ENCODE results near the gene STUM. TPM values are rescaled to one million over a fixed set of nuclear protein-coding genes. Genes with fewer than 3 reads are reported as not detected.

The STUM gene
- total and polyA plus RNA-seq, 10 of the 15 experiments (the other 5 are each of a cell fraction or from before 2014, with no cell fraction given) = under 0.01 to 0.15 (median 0.09) TPM; not detected in 5

- no peak for TF ChIP-seq MYC (IDR thresholded peaks at IDR 0.05; ENCODE audit: insufficient read depth, insufficient read length, insufficient replicate concordance, low read length, severe bottlenecking)
- Histone ChIP-seq H3K27me3 (replicated peaks in 1 of 2; ENCODE audit: control insufficient read depth in 2 of 2, insufficient read depth in 2 of 2, low read length in 1 of 2) (peaks cover 0 to 2% of the 10 kb centered on the region in 2 experiments; a peak in 1 of 4 replicates), H3K9me3 (replicated peaks; ENCODE audit: control insufficient read depth, insufficient read depth, low read length) (no peaks in the 10 kb centered on the region), H3K79me2 (ENCODE audit: control insufficient read depth, insufficient read depth, low read length) (no peaks in the 10 kb centered on the region), H3K4me3 (no peak overlapping the region), H3K4me2 (ENCODE audit: control insufficient read depth, insufficient read depth) (no peak overlapping the region), H3K27ac (ENCODE audit: control insufficient read depth, insufficient read depth) (no peak overlapping the region), H4K20me1 (ENCODE audit: control insufficient read depth, insufficient read depth) (no peaks in the 10 kb centered on the region), H3K36me3 (ENCODE audit: control insufficient read depth in 2 of 2, insufficient read depth in 2 of 2, low read length in 1 of 2) (no peaks in the 10 kb centered on the region), H3K9ac (ENCODE audit: control insufficient read depth, insufficient read depth, low read length) (no peak overlapping the region), H3K4me1 (ENCODE audit: control insufficient read depth, insufficient read depth, low read length) (no peaks in the 10 kb centered on the region), H2AFZ (ENCODE audit: control insufficient read depth, low read depth, low read length) (no peak overlapping the region)
- intact Hi-C loops (cut with micrococcal nuclease; ENCODE audit: unreplicated experiment) (no loop called here), in situ Hi-C loops (cut with MboI) (no loop called here)
- ChIA-PET POLR2A (no interaction called here), SMC1A (ENCODE audit: uncharacterized antibody, unreplicated experiment) (no interaction called here), RAD21 (ENCODE audit: unreplicated experiment) (no interaction called here), CTCF (no interaction called here)
- no peak for DNase-seq (ENCODE audit: low read depth, low spot score)
- 43% methylated on average over 21 of the region's 21 CpGs for WGBS (ENCODE audit: insufficient coverage, insufficient replicate concordance, low lambda C conversion rate, missing lambda C conversion rate)
- FAIRE-seq = no peak
- ATAC-seq = no peak
- no TSS peak for BruUV-seq (replicated peaks)
Measured at GRCh38 chr1:226574591-226575435, 26.2 kb downstream of the STUM start.

DNA sequence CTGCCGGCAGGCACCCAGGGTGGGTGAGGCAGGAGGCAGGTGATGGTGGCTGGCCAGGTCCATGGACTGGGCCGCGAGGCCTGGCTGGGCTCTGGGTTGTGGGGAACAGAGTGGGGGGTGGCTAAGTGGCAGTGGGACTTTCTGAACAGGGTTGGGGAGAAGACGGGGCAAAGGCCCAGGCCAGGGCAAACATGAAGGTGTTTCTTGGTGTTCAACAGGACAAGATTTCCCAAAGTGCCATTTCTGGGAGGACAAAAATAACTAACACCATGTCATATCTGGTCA, 26.8 kb downstream of the STUM start:
- ChIA-PET CTCF (no interaction called here), RAD21 (ENCODE audit: unreplicated experiment) (no interaction called here), SMC1A (ENCODE audit: uncharacterized antibody, unreplicated experiment) (no interaction called here), POLR2A (no interaction called here)
- H4K20me1 ChIP-seq (ENCODE audit: control insufficient read depth, insufficient read depth) = no peaks in the 10 kb centered on the region
- intact Hi-C loops (cut with micrococcal nuclease; ENCODE audit: unreplicated experiment) = no loop called here
- no peak overlapping the region for H3K27ac ChIP-seq (ENCODE audit: control insufficient read depth, insufficient read depth)
- no peaks in the 10 kb centered on the region for H3K4me1 ChIP-seq (ENCODE audit: control insufficient read depth, insufficient read depth, low read length)
- BruUV-seq (replicated peaks) = no TSS peak
- H3K9me3 ChIP-seq (replicated peaks; ENCODE audit: control insufficient read depth, insufficient read depth, low read length) = no peaks in the 10 kb centered on the region
- FAIRE-seq (no peak), DNase-seq (ENCODE audit: low read depth, low spot score) (no peak), ATAC-seq (no peak)
- peaks cover 0 to 2% of the 10 kb centered on the region in 2 experiments; a peak in 1 of 4 replicates for H3K27me3 ChIP-seq (replicated peaks in 1 of 2; ENCODE audit: control insufficient read depth in 2 of 2, insufficient read depth in 2 of 2, low read length in 1 of 2)
- WGBS (ENCODE audit: insufficient coverage, insufficient replicate concordance, low lambda C conversion rate, missing lambda C conversion rate) = 71% methylated on average over 4 of the region's 4 CpGs
- H3K4me2 ChIP-seq (ENCODE audit: control insufficient read depth, insufficient read depth) = no peak overlapping the region
- no peaks in the 10 kb centered on the region for H3K36me3 ChIP-seq (ENCODE audit: control insufficient read depth in 2 of 2, insufficient read depth in 2 of 2, low read length in 1 of 2)
- in situ Hi-C loops (cut with MboI) = no loop called here
- H3K9ac ChIP-seq (ENCODE audit: control insufficient read depth, insufficient read depth, low read length) = no peak overlapping the region
- no peaks in the 10 kb centered on the region for H3K79me2 ChIP-seq (ENCODE audit: control insufficient read depth, insufficient read depth, low read length)
- no peak overlapping the region for H2AFZ ChIP-seq (ENCODE audit: control insufficient read depth, low read depth, low read length)
- H3K4me3 ChIP-seq = no peak overlapping the region
- no peak for TF ChIP-seq SIX5 (IDR thresholded peaks at IDR 0.05; ENCODE audit: low read depth, low read length, severe bottlenecking)
- no peak for TF ChIP-seq SRF (IDR thresholded peaks at IDR 0.05; ENCODE audit: low read depth in 2 of 2, low read length in 2 of 2)
- TF ChIP-seq TCF7 (IDR thresholded peaks at IDR 0.05; ENCODE audit: borderline replicate concordance) = no peak
- no peak for TF ChIP-seq GABPA (IDR thresholded peaks at IDR 0.05; ENCODE audit: low read depth)
- TF ChIP-seq, protein P1, sequence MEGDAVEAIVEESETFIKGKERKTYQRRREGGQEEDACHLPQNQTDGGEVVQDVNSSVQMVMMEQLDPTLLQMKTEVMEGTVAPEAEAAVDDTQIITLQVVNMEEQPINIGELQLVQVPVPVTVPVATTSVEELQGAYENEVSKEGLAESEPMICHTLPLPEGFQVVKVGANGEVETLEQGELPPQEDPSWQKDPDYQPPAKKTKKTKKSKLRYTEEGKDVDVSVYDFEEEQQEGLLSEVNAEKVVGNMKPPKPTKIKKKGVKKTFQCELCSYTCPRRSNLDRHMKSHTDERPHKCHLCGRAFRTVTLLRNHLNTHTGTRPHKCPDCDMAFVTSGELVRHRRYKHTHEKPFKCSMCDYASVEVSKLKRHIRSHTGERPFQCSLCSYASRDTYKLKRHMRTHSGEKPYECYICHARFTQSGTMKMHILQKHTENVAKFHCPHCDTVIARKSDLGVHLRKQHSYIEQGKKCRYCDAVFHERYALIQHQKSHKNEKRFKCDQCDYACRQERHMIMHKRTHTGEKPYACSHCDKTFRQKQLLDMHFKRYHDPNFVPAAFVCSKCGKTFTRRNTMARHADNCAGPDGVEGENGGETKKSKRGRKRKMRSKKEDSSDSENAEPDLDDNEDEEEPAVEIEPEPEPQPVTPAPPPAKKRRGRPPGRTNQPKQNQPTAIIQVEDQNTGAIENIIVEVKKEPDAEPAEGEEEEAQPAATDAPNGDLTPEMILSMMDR (IDR thresholded peaks at IDR 0.05 in 2 of 3, conservative IDR thresholded peaks at IDR 0.05 in 1 of 3; ENCODE audit: control insufficient read depth in 2 of 3, extremely low read depth in 1 of 3, insufficient read depth in 1 of 3, low read depth in 3 of 3, low read length in 3 of 3) = no peak
- no peak for TF ChIP-seq NBN (IDR thresholded peaks at IDR 0.05)
- TF ChIP-seq CBX3 (IDR thresholded peaks at IDR 0.05; ENCODE audit: borderline replicate concordance, low read depth) = no peak
- no peak for TF ChIP-seq MLLT1 (IDR thresholded peaks at IDR 0.05)
